Measurements from ENCODE around the gene INKA2. TPM values are rescaled to one million over a fixed set of nuclear protein-coding genes. Genes with fewer than 3 reads are reported as not detected.

Gene INKA2
- total RNA-seq, 1 donor from 2014 or later, result 14.7 TPM

Other genes with a start within 250 kb of the INKA2 start
- 10.3 TPM for gene ADORA3, start 235.8 kb downstream of the INKA2 start, total RNA-seq
- gene TMIGD3, start 235.8 kb downstream of the INKA2 start, total RNA-seq, result 9.0 TPM
- 134 TPM for gene RAP1A, start 119.6 kb downstream of the INKA2 start, total RNA-seq
- gene DDX20, start 16.5 kb upstream of the INKA2 start, total RNA-seq, result 11.4 TPM